C4-2B (cell line): ENCODE data around the gene PARD3B.

ENCODE experiments used
- H3K27ac ChIP-seq: fragments of 450-650 bp; 2 replicates; pipeline ENCODE4 v1.5.1; 2017
- ZFX ChIP-seq: fragments of 450-650 bp; IDR thresholded peaks from 2 replicates; pipeline ENCODE4 v1.6.1; 2017
- TF ChIP-seq, protein P1 (sequence below): fragments of 450-650 bp; conservative IDR thresholded peaks from 2 replicates; pipeline ENCODE4 v1.5.1; 2017; ENCODE audit warnings: mild to moderate bottlenecking

PARD3B gene

GRCh38 chr2:205473791-205474190, 928.5 kb downstream of the PARD3B start:
- TF ChIP-seq, protein P1, sequence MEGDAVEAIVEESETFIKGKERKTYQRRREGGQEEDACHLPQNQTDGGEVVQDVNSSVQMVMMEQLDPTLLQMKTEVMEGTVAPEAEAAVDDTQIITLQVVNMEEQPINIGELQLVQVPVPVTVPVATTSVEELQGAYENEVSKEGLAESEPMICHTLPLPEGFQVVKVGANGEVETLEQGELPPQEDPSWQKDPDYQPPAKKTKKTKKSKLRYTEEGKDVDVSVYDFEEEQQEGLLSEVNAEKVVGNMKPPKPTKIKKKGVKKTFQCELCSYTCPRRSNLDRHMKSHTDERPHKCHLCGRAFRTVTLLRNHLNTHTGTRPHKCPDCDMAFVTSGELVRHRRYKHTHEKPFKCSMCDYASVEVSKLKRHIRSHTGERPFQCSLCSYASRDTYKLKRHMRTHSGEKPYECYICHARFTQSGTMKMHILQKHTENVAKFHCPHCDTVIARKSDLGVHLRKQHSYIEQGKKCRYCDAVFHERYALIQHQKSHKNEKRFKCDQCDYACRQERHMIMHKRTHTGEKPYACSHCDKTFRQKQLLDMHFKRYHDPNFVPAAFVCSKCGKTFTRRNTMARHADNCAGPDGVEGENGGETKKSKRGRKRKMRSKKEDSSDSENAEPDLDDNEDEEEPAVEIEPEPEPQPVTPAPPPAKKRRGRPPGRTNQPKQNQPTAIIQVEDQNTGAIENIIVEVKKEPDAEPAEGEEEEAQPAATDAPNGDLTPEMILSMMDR = no peak
- no peak for TF ChIP-seq ZFX
- no peak overlapping the region for H3K27ac ChIP-seq

DNA sequence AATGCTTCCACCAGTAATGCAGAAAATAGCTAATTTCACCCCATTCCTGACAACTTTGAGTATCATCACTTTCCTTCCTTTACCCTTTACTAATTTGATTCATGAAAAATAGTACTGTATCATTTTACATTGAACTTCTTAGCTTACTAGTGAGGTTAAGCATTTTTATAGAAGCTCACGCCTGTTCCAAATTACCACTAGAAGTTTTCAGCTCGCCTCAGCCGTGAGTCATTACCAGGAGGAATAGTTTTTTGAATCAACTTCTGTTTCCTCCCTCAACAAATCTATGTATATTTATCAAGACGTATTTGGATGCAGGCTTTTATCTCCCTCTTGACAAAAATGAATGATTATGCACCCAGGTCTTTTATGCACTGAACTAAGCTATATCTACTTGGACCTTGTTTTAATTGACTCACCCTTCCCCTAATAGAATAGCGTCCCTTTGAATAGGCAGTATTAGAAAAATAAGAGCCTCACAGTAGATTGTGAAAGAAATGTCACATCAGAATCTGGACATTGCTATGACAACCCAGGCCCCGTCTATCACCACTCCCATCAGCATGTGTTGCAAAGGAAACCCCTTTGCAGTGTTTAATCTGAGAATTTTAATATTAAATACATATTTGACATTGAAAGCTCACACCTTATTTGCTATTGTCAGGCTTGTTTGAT, 929.6 kb downstream of the PARD3B start:
- no peak overlapping the region for H3K27ac ChIP-seq
- TF ChIP-seq, protein P1 = no peak

GRCh38 chr2:205475416-205475768, 930.1 kb downstream of the PARD3B start:
- no peak overlapping the region for H3K27ac ChIP-seq

DNA sequence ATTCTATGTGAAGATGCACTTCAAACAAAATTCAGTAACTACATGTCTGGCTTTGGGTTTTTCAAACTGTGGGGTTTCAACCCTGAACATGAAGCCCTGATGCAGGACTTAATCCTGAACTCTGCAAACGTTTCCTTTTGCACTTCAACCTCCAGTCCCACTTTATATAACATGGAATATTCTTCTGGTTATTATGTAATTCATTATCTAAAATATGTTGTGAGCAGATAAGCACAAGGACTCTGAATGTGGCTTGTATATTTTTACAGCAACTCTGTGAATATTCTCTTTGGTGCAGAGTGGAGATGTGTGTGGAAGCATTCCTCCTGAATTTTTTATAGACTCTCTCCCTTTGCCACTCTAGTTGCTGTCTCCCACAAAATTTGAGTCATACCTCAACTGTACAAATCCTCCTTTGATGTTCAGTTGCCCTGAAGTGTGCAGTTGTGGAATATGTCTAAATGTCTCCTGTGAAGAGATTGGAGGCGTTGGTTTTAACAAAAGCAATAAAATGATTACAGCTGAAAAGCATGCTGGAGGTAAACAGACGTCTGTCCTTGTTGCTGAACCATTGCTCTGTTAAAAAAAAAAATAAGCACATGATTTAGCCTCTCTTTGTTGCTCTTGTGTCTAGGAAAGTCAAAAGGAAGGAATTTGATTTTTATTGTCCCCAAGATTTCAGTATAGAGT, 931.9 kb downstream of the PARD3B start:
- no peak overlapping the region for H3K27ac ChIP-seq
- TF ChIP-seq ZFX = no peak

More at GRCh38 chr2:205475416-205475768, 930.1 kb downstream of the PARD3B start:
- no peak for TF ChIP-seq ZFX
- TF ChIP-seq, protein P1 = no peak

DNA sequence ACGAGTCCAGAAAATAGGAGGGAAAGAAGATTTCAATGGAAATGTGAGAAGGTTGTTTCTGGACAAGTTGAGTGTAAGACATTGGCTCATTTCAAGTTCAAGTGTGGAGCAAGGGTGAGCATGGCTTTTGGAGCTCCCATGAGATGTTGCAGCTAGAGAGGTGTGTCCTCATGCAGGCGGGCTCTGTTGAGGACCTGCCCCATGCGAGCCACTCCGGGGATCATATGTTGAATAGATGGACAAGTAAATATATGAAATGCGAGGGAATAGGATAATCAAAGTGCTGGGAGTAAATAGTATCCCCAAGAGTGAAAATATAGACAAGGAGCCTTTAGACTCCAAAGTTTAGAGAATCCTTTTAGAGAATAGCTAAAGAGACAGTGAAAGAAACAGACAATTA, 936.6 kb downstream of the PARD3B start:
- TF ChIP-seq ZFX = no peak
- TF ChIP-seq, protein P1 = no peak

DNA sequence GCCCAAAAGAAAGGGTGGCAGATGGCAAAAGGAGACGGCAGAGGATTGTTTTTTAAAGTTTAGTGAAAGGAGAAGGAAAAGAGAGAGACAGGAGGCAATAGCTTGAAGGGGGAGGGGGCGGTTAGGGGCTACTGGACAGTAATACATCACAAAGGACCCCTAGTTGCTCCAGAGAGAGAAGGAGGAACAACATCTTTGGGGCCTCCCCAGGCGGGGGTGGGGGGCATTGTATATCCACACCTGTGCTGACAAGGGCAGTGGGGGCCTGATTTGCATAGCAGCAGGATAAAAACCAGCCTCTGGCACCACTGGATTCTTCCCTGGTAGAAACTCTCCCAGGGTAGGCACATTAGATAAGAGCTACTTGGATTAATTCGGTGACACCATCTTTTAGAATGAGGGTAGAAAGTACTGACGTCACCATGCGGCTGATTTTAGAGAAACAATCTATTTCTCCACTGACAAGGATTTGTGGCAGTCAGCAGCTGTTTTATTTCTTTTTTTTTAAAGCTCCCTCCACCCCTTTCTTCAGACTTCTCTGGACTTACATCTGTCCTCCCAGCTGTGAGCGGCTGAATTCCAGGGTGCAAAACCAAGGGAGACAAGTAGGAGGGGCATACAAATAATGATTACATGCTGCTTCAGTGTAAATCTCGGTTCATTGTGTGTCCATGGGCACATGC, 937.3 kb downstream of the PARD3B start:
- no peak overlapping the region for H3K27ac ChIP-seq
- TF ChIP-seq, protein P1 = no peak
- TF ChIP-seq ZFX = no peak

More for the DNA sequence above, 936.6 kb downstream of the PARD3B start:
- H3K27ac ChIP-seq = no peak overlapping the region

- TF ChIP-seq, protein P1 = no peak
- TF ChIP-seq ZFX = no peak
- no peak overlapping the region for H3K27ac ChIP-seq
These were observed 937.8 kb downstream of the PARD3B start for GRCh38 chr2:205483095-205483494.
